ENCODE measurements around the gene LIN37. TPM values are rescaled to one million over a fixed set of nuclear protein-coding genes. Genes with fewer than 3 reads are reported as not detected.

LIN37 gene
- total RNA-seq, 4 donors from 2014 or later = 5.7 to 13.4 (median 9.5) TPM

GRCh38 chr19:35777086-35777841 lies 28.9 kb downstream of the LIN37 start:
- no peak overlapping the region for H3K27ac ChIP-seq
- intact Hi-C loops (cut with DNase I) = no loop called here
- no peak for TF ChIP-seq POLR2A (IDR thresholded peaks at IDR 0.05)
- TF ChIP-seq CTCF (IDR thresholded peaks at IDR 0.05) = no peak
- no peaks in the 10 kb centered on the region for H3K9me3 ChIP-seq
- no peak overlapping the region for H3K4me3 ChIP-seq
- H3K27me3 ChIP-seq = no peaks in the 10 kb centered on the region
- H3K4me1 ChIP-seq = peaks cover 10 to 31% (median 13%) of the 10 kb centered on the region in 3 donors
- DNase-seq = no peak
- 75 to 77% methylated on average over 11 to 13 of the region's 19 CpGs for WGBS, 2 donors
- H3K36me3 ChIP-seq = peaks cover 0 to 41% (median 0%) of the 10 kb centered on the region in 3 donors

- DNase-seq = no peak
- no peaks in the 10 kb centered on the region for H3K9me3 ChIP-seq
- intact Hi-C loops (cut with DNase I) = no loop called here
- H3K27me3 ChIP-seq = no peaks in the 10 kb centered on the region
- 88 to 91% methylated on average over 4 to 5 of the region's 7 CpGs for whole genome bisulfite sequencing, 2 donors
- no peak overlapping the region for H3K4me3 ChIP-seq
- no peak overlapping the region for H3K27ac ChIP-seq
- peaks cover 10 to 25% (median 13%) of the 10 kb centered on the region in 3 donors for H3K4me1 ChIP-seq
- TF ChIP-seq CTCF (IDR thresholded peaks at IDR 0.05) = no peak
- TF ChIP-seq POLR2A (IDR thresholded peaks at IDR 0.05) = no peak
- H3K36me3 ChIP-seq = peaks cover 0 to 48% (median 0%) of the 10 kb centered on the region in 3 donors
Measured at GRCh38 chr19:35777961-35778360, 29.6 kb downstream of the LIN37 start.

GRCh38 chr19:35779033-35779432 lies 30.7 kb downstream of the LIN37 start:
- no peak overlapping the region for H3K4me3 ChIP-seq
- H3K36me3 ChIP-seq = peaks cover 0 to 52% (median 0%) of the 10 kb centered on the region in 3 donors
- H3K27me3 ChIP-seq = no peaks in the 10 kb centered on the region
- no peaks in the 10 kb centered on the region for H3K9me3 ChIP-seq
- intact Hi-C loops (cut with DNase I) = no loop called here
- TF ChIP-seq CTCF (IDR thresholded peaks at IDR 0.05) (no peak), POLR2A (IDR thresholded peaks at IDR 0.05) (no peak)
- no peak for DNase-seq
- H3K27ac ChIP-seq = no peak overlapping the region
- WGBS, 2 donors = 88 to 90% methylated on average over 8 of the region's 8 CpGs
- H3K4me1 ChIP-seq = peaks cover 10 to 19% (median 13%) of the 10 kb centered on the region in 3 donors

- TF ChIP-seq POLR2A (IDR thresholded peaks at IDR 0.05) (no peak), CTCF (IDR thresholded peaks at IDR 0.05) (no peak)
- Histone ChIP-seq H3K4me3 (no peak overlapping the region), H3K27me3 (no peaks in the 10 kb centered on the region), H3K9me3 (no peaks in the 10 kb centered on the region), H3K4me1 (peaks cover 5 to 13% (median 8%) of the 10 kb centered on the region in 3 donors), H3K27ac (no peak overlapping the region), H3K36me3 (peaks cover 0 to 62% (median 0%) of the 10 kb centered on the region in 3 donors)
- WGBS, 2 donors = 89 to 100% methylated on average over 3 to 16 of the region's 16 CpGs
- intact Hi-C loops (cut with DNase I) = no loop called here
- no peak for DNase-seq
Measured at GRCh38 chr19:35780058-35780457, 31.7 kb downstream of the LIN37 start.

- WGBS, 2 donors = 92% methylated on average over 9 to 15 of the region's 20 CpGs
- Histone ChIP-seq H3K9me3 (no peaks in the 10 kb centered on the region), H3K36me3 (peaks cover 0 to 65% (median 0%) of the 10 kb centered on the region in 3 donors), H3K4me1 (peaks cover 5 to 10% (median 5%) of the 10 kb centered on the region in 3 donors), H3K27ac (no peak overlapping the region), H3K27me3 (no peaks in the 10 kb centered on the region), H3K4me3 (no peak overlapping the region)
- DNase-seq = no peak
- intact Hi-C loops (cut with DNase I) = no loop called here
- no peak for TF ChIP-seq CTCF (IDR thresholded peaks at IDR 0.05)
- TF ChIP-seq POLR2A (IDR thresholded peaks at IDR 0.05) = no peak
Measured at GRCh38 chr19:35780717-35781116, 32.3 kb downstream of the LIN37 start.
